A549 treated with GW870086 at 1 μM for 4 hours (cell line): ENCODE results near the gene FGD4. TPM values are rescaled to one million over a fixed set of nuclear protein-coding genes. Genes with fewer than 3 reads are reported as not detected.

ENCODE experiments used
- total RNA-seq: library from RNA; stranded (reverse); fragments of 200-300 nt; extraction: Qiagen RNA extraction; gene quantifications from 5 replicates; pipeline ENCODE4 v1.2.3, GENCODE V29; 2022; ENCODE audit warnings: low read depth

The FGD4 gene
- total RNA-seq, result 6.6 to 11.6 TPM (median 10.9 TPM) in 5 replicates

DNA sequence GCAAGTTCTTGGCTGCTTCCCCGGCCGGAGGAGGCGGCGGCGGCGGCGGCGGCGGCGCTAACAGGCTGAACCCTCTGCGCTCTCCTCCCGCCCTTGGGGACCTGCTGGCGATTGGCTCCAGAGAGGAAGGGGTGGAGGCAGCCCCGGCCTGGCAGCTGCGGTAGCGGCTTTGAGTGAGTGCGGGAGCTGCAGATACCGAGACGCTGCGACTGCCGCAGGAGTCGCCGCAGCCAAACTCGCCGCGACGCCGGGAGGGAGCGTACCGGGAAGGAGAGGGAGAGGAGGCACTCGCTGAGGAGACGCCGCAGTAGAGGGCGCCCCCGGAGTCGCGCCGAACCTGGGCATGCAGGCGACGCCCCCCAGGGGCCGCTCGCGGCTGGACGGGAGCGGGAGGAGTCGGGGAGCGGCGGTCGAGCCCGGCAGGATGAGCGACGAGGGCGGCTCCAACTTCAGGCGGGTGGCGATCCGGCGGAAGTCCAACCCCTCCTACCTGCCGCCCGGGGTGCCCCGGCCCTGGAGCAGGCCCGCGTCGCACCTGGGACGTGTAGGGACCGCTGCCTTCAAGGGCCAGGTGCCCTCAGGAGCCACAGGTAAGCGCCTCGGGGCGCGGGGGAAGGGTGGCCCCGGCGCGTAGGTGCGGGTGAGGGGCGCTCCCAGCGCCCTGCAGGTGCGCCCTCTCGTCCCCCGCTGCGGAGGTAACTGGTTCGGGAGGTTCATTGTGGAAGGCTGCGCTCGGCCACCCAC is at the start of gene FGD4:
Gene FGD4, plus strand, starts transcription at position 189 of the 744 bp plus-strand sequence.

DNA sequence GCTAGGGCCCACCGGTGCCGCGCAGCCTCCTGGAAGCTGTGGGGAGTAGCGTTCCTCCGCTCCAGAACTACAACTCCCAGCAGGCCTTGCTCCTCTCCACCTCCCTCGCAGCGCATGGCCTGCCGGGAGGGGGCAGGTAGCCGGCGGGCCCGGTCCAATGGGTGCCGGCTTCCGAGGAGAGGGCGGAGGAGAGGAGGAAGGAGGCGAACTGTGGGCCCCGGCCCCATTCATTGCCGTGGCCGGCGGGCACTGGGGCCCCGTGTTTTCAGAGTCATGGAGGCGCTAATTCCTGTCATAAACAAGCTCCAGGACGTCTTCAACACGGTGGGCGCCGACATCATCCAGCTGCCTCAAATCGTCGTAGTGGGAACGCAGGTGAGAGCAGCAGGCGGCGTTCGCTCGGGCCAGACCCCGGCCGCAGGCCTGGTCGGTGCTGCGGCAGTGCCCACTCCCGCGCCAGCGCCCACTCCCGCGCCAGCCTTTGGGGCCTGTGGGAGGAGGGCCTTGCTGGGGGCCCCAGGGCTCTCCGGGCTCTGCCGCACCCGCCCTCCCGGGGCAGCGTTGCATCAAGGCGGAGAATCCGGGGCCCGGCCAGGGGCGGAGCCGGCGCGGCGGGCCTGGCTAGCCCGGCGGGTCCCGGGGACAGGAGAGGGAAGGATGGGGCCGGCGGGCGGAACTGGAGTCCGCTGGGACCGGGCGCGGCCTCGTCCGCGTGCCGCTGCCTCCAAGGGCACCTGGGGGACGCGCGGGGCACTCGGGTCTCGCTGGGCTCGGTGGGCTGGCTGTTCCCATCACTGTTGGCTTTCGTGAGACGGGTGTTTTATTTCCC is 279.9 kb downstream of the FGD4 start, which contains the start of gene DNM1L:
Gene DNM1L, plus strand, starts transcription at position 211 of the 829 bp plus-strand sequence. Its CDS starts 63 bp downstream, at position 274.

